Hematopoietic multipotent progenitor cell treated with erythropoietin and hydrocortisone succinate and interleukin-3 and kit ligand, for 15 days (in vitro differentiated cells): Measurements from ENCODE around the gene APH1A.
A peak's percentile ranks its signal among the peaks of the same experiment; 100 is the strongest.
"Not testable (repeated sequence)": the region's sequence is repeated elsewhere in the genome, so short reads cannot be mapped to it uniquely, and the experiment has no call there.

ENCODE experiments used
- DNase-seq: peaks from one replicate; pipeline ENCODE4 v3.0.0-alpha.2; 2015; ENCODE audit warnings: low spot score

Gene APH1A

GRCh38 chr1:150268340-150268704, 494 bp downstream of the APH1A start:
- peak; percentile 29 for DNase-seq

- no peak for DNase-seq
Observed at GRCh38 chr1:150267896-150268295, 920 bp downstream of the APH1A start.

GRCh38 chr1:150263549-150263948, 5.3 kb downstream of the APH1A start:
- DNase-seq = no peak

GRCh38 chr1:150262388-150263320, 6.2 kb downstream of the APH1A start:
- DNase-seq = no peak

GRCh38 chr1:150261367-150261766, 7.4 kb downstream of the APH1A start:
- no peak for DNase-seq

- DNase-seq = no peak
Observed at GRCh38 chr1:150259758-150260669, 8.8 kb downstream of the APH1A start.

- DNase-seq = no peak
Observed at GRCh38 chr1:150259217-150259616, 9.6 kb downstream of the APH1A start.

- DNase-seq = no peak
Observed at GRCh38 chr1:150257624-150258585, 10.9 kb downstream of the APH1A start, which contains the start of gene CA14. Gene CA14, plus strand, starts transcription at chr1:150257774. Its CDS starts 355 bp downstream, at chr1:150258129.

GRCh38 chr1:150256554-150257341, 12.1 kb downstream of the APH1A start:
- DNase-seq = no peak

- DNase-seq = no peak
Observed at GRCh38 chr1:150256198-150256553, 12.6 kb downstream of the APH1A start.

GRCh38 chr1:150249936-150250335, 18.9 kb downstream of the APH1A start:
- no peak for DNase-seq

GRCh38 chr1:150243003-150243402, 25.8 kb downstream of the APH1A start:
- DNase-seq = no peak

GRCh38 chr1:150237746-150238145, 31.1 kb downstream of the APH1A start:
- DNase-seq = no peak

- not testable (repeated sequence) for DNase-seq
Observed at GRCh38 chr1:150237176-150237575, 31.6 kb downstream of the APH1A start.

- DNase-seq = peak; percentile 12
Observed at GRCh38 chr1:150236614-150237100, 32.2 kb downstream of the APH1A start.

GRCh38 chr1:150235852-150236613, 32.8 kb downstream of the APH1A start, which contains the start of gene ANP32E:
Gene ANP32E, minus strand, starts transcription at chr1:150236112. Its CDS starts 326 bp downstream, at chr1:150235786.
- DNase-seq = peak; percentile 97

- peak; percentile 15 for DNase-seq
Observed at GRCh38 chr1:150235294-150235851, 33.4 kb downstream of the APH1A start.

- peak; percentile 72 for DNase-seq
Observed at GRCh38 chr1:150234566-150235293, 34.1 kb downstream of the APH1A start.

GRCh38 chr1:150234309-150234565, 34.6 kb downstream of the APH1A start:
- DNase-seq = no peak
